NCI-H2107 treated with DMSO at 0.1 percent for 48 hours (cell line): ENCODE measurements around the gene RAB41.
"Not testable (repeated sequence)": the region's sequence is repeated elsewhere in the genome, so short reads cannot be mapped to it uniquely, and the experiment has no call there.

Source experiments
- DNase-seq: peaks from one replicate; lab custom pipeline; 2025; ENCODE audit not compliant: unreplicated experiment; lab: John Stamatoyannopoulos, UW

Gene RAB41

DNA sequence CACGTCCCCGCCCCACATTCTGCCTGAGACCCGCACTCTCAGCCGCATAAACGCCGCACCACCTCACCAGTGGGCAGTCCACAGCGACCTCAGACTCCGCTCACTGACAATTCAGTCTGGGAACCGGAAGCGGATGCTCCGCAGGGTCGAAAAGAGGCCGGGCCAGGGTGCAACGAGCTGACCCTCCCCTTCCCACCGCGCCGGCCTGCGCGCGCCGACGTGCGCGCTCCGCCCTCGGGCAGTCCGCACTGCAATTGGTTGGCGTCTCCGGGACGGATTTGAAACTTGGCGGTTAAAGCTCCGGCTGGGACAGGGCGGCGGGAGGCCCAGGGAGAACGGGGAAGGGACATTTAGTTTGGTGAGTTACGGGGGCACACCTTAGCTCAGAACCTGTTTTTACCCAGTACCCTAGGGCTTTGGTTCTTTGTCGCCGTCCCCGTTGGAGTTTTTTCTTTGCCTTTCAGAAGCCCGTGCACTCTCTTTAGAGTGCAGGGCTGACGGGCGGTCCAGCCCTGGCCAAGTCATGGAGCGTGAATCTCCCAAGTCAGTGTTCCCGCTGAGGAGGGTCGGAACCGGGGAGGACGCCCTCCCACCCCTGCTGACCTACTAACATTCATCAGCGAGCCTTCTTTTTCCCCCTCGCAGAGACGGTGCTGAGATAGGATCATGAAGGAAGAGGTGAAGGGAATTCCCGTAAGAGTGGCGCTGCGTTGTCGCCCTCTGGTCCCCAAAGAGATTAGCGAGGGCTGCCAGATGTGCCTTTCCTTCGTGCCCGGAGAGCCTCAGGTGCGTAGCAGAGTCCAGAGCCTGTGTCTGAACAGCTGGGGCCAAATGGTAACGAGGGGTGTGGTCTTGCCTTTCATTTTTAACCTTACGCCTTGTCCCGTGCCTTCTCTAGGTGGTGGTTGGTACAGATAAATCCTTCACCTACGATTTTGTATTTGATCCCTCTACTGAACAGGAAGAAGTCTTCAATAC lies 8.1 kb downstream of the RAB41 start, which contains the start of the genes KIF4A and PDZD11:
Gene KIF4A, plus strand, starts transcription at position 312 of the 978 bp plus-strand sequence. Its CDS starts 355 bp downstream, at position 667.
Gene PDZD11, minus strand, starts transcription at position 135 of the 978 bp plus-strand sequence. CDS start 586 bp downstream, outside the sequence.
- peak; percentile 53 for DNase-seq

DNA sequence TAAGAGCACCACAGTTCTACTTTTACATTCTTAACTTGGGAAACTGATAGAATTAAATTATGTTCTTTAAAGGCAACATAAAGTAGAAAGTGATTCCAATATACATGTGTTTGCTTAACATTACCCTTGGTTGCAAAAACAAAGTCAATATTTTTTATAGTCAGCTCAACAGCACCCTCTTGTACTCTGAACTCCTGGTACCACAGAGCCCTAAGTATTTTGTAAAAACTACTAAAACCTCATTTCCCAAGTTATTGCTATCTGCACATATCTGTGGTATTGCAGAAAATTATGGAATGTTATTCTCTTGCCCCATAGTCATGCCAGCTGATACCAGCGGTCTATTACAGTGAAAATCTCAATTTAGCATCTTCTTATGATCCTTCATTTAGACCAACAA lies 10.8 kb downstream of the RAB41 start:
- DNase-seq, result no peak

DNA sequence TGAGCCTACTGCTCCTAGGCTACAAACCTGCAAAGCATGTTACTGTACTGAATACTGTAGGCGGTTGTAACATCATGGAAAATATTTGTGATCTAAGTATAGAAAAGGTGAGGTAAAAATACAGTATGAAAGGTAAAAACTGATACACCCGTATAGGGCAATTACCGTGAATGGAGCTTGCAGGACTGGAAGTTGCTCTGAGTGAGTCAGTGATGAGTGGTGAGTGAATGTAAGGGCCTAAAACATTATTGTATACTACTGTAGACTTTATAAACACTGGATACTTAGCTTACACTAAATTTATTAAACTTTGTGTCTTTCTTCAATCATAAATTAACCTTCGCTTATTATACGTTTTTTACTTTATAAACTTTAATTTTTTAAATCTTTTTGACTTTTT lies 11.6 kb downstream of the RAB41 start:
- DNase-seq, result no peak

DNA sequence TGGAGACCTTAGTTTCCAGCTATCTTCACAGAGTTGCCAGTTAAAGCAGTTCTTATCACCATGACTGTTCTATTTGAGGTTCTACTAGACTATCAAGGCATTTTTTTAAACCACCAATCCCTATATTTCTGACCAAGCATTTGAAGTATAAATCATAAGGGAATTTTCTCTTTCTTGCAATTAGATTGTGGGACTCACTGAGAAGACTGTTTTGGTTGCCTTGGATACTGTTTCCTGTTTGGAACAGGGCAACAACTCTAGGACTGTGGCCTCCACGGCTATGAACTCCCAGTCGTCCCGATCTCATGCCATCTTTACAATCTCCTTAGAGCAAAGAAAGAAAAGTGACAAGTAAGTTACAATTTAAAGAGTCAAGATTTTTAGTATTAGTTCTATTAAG lies 19.7 kb downstream of the RAB41 start:
- no peak for DNase-seq

DNA sequence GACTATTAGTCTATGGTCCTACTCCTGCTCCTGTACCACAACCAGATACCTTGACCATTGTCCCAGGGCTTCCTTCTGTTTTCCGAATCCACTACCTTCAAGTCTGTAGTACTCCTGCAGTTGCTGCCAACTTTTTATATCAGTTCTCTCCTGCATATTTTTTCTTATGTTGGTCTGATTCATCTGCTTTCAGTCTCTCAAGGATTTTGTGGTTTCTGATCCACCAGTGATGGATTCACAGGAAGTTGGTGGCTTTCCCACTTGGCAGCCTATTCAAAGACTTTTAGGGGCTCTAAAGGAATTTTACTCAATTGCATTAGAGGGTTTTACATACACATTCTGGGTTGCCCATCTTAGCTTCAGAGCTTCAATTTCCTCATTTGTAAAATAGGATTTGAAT lies 31.5 kb downstream of the RAB41 start:
- no peak for DNase-seq

DNA sequence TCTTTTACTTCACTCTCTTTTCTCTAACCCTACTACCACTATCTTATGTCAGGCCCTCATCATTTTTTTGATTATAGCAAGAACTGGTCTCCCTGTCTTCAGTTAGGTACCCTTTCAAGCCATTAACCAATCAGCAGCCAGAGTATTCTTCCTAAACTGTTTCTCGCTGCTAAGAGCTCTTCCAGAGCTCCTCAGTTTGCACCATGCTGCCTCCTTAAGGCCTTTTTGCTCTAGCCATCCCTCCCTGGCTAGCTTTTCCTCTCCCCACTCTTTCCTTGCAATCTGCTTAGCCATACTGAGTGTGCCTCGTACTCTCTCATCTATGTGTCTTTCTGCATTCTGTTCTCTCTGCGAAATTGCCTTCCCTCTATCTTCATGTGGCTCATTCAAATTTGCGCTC lies 40.8 kb downstream of the RAB41 start:
- no peak for DNase-seq

DNA sequence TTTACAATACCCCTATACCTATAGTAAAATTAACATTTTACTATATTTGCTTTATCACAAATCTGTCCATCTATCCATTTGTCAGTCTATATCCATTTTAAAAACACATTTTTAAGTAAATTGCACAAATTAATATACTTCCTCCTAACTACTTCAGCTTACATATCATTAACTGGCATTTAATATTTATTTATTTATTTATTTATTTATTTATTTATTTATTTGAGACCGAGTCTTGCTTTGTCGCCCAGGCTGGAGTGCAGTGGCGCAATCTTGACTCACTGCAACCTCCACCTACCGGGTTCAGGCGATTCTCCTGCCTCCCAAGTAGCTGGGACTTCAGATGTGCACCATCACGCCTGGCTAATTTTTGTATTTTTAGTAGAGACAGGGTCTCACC lies 41.7 kb downstream of the RAB41 start:
- not testable (repeated sequence) for DNase-seq

DNA sequence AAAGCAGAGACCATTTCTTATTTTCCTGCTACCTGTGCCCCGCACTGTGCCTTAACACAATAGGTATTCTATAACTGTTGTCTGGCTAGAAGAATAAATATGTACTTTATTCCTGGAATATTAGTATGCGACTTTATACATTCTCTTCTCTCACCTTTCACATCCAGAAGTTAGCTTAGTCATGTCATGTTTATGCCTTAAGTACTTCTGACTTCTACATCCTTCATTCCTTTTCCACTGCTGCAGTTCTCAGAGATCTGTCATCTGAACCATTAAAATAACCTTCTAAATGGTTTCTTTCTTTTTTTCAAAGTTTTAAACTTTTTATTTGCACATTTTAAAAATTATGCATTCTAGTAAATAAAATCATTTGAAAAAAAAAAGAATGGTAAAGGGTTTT lies 42.4 kb downstream of the RAB41 start:
- DNase-seq, result no peak

DNA sequence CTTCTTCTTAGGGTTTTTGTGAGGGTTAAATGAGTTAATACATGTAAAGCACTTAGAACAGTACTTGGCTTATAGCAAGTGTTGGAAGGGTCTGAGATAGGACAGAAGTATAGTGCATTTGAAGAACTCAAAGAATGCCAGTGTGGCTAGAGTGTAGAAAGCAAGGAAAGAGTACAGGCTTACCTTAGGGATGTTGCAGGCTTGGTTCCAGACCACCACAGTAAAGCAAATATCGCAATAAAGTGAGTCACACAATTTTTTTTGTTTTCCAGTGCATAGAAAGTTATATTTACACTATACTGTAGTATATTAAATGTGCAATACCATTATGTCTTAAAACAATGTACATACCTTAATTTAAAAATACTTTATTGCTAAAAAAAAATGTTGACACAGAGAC lies 49.2 kb downstream of the RAB41 start:
- DNase-seq, result no peak

DNA sequence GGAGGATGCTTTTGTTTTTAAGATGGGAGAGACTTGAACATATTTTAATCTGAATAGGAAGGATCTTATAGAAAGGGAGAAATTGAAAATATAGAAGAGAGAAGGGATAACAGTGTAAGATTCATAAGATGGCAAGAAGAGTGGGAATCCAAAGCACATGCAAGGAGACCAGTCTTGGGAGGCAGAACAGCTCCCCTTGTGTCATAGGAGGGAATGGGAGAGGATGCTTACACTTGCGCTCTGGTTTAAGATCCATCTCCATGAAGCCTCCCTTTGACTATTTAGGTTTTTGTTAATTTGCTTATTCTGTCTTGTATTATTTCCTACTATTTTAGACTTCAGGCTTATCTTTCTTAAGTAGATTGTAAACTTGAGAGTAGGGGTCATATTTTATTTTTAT lies 50.6 kb downstream of the RAB41 start:
- DNase-seq, result no peak
